Endothelial cell of coronary artery (primary cell): ENCODE measurements around the gene CAPN12. TPM values are rescaled to one million over a fixed set of nuclear protein-coding genes. Genes with fewer than 3 reads are reported as not detected.

Experiments
- total RNA-seq: library from RNA; depleted of rRNA; stranded (reverse); fragments of >200 nt; gene quantifications from 2 replicates; pipeline ENCODE4 v1.2.3, GENCODE V29; 2014

Gene CAPN12
- total RNA-seq, result not detected in 2 replicates

GRCh38 chr19:38744298-38744681 is at the start of gene CAPN12:
Gene CAPN12 (minus strand): TSS chr19:38744474. CDS start chr19:38744165, 309 bp downstream.

GRCh38 chr19:38788478-38789243 is 44.4 kb upstream of the CAPN12 start, which contains the start of gene LGALS7B:
Gene LGALS7B (plus strand): TSS chr19:38789200. CDS start chr19:38789227, 27 bp downstream.

GRCh38 chr19:38773469-38774177 is 29.3 kb upstream of the CAPN12 start, which contains the start of gene LGALS7:
Gene LGALS7 (minus strand): TSS chr19:38773517. CDS start chr19:38773492, 25 bp downstream.

Other genes starting within 250 kb of the CAPN12 start
- 0.09 TPM in 1 of 2 replicates, not detected in the other for gene MAP4K1, start 126.5 kb downstream of the CAPN12 start, total RNA-seq
- 321 and 419 TPM in 2 replicates for gene EIF3K, start 125.3 kb downstream of the CAPN12 start, total RNA-seq
- gene ACTN4, start 96.8 kb downstream of the CAPN12 start, total RNA-seq, result 242 and 368 TPM in 2 replicates
- not detected in 2 replicates for gene LGALS7, start 29.0 kb upstream of the CAPN12 start, total RNA-seq
- not detected in 2 replicates for gene LGALS7B, start 44.7 kb upstream of the CAPN12 start, total RNA-seq
- 0.09 TPM in 1 of 2 replicates, not detected in the other for gene LGALS4, start 68.5 kb upstream of the CAPN12 start, total RNA-seq
- 19.3 and 36.8 TPM in 2 replicates for gene ECH1, start 87.3 kb upstream of the CAPN12 start, total RNA-seq
- 239 and 308 TPM in 2 replicates for gene HNRNPL, start 105.5 kb upstream of the CAPN12 start, total RNA-seq
- gene RINL, start 133.8 kb upstream of the CAPN12 start, total RNA-seq, result 3.2 and 4.2 TPM in 2 replicates
- 43.9 and 44.0 TPM in 2 replicates for gene SIRT2, start 155.1 kb upstream of the CAPN12 start, total RNA-seq
- 10.9 and 14.0 TPM in 2 replicates for gene NFKBIB, start 155.5 kb upstream of the CAPN12 start, total RNA-seq
- not detected in 2 replicates for gene CCER2, start 167.7 kb upstream of the CAPN12 start, total RNA-seq
- 13.9 and 15.0 TPM in 2 replicates for gene SARS2, start 186.3 kb upstream of the CAPN12 start, total RNA-seq
- gene MRPS12, start 186.5 kb upstream of the CAPN12 start, total RNA-seq, result 36.9 and 48.1 TPM in 2 replicates
- gene FBXO17, start 231.3 kb upstream of the CAPN12 start, total RNA-seq, result 14.8 and 17.7 TPM in 2 replicates